Stimulated activated CD8-positive, alpha-beta memory T cell treated with anti-CD3 and anti-CD28 coated beads, Interleukin-15, amount 100 ng/mL, for 48 hours (primary cell): ENCODE measurements around the gene SHH.

Experiments used
- DNase-seq, 2 donors: peaks; one replicate each; pipeline ENCODE4 v3.0.0-alpha.2; 2020; ENCODE audit warnings: low read depth in 2 of 2

Gene SHH

DNA sequence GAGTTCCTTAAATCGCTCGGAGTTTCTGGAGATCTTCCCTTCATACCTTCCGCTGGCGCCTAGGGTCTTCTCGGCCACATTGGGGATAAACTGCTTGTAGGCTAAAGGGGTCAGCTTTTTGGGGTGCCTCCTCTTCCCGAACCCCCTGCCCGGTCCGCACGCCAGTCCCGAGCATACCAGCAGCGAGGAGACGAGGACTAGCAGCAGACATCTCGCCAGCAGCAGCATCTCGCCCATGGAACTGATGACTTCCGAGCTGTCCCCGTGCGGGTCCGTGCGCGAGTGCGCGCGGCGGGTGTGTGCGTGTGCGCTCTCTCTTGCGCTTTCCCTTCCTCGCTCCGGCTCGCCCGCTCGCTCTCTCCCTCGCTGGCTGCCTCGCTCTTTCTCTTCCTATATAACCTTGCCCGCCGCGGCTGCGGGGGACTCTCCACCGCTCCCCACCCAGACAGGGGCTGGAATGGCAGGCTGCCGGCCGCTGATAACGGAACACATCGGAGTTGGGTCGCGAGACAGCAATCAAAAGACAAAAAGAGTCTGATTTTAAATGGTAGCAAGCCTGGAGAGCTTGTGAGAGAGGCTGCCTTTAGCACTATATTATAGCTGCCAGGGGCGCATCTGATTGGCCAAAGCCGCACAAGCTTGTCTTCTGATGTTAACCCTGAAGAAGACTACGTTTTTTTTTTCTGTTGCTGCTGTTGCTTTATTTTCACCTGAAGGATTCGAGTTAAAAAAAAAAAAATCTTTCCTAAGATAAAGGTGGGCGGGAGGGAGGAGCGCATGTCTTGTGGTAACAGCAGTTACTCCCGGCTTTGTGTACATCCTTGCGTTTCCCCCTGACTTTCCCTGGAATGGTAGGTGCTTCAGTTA lies at the start of gene SHH:
Gene SHH, minus strand, starts transcription at position 569 of the 867 bp plus-strand sequence. Its CDS starts 341 bp downstream, at position 228.
- no peak for DNase-seq

DNA sequence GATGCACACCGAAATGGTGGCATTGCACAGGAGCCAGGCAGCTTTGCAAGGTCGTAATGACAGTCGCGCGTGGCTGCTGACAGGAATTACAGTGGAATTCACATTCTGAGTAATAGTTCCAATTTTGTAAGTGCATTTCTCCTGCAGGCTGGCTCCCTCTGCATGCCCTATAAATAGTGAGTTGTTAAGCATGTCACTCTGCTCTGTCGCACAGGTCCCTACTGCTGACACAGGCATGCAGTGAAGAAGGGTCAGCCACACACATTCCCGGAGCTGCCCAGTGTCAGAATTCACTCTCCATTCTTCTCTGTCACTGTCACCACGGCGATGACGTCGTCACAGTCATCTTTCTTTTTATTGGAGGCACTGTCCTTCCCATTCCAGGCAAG lies 49.2 kb upstream of the SHH start:
- no peak for DNase-seq

DNA sequence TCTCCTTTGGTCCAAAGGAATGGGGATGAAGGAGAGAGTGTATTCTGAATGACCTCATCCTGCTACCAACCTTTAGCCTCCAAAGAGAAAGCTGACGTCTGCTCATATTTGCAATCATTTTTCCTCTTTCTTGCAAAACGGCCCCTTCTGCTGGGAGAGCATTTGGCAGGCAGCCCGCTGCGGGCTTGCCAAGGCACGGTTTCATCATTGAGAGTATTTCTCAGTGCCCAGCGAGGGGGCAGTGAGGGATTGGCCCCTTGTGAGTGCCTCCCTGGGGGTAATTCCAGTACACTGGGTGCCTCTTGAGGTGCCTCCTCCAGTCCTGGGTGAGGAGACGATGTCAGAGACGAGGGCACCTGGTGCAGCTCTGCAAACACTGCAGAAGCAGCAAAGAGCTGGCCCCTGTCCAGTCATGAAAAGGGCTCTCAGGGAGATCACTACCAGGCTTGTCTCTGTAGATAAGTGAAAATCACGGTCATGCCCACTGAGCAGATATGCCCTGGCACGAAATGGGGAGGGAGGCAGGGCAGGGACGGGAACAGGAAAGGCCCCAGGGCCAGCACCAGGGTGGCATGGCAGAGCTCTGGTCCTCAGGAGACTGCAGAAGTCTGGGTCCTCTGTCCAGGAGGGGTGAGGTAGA lies 48.7 kb upstream of the SHH start:
- DNase-seq = no peak

DNA sequence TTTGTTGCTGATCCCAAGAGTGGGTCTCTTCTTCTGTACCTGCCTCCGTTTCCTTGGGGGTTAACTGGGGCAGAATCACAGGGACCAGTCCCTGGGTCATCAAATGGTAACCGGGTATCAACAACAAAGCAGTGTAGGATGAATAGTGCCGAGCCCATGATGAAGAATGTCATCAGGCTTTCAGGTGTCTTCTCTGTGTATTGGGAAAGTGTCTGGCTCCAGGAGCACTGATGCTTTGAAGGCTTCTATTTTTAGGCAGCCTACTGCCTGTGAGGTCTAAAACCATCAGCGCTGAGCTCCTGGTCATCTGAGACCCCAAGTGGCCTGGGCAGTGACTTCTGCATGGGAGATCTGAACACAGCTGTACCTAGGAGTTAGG lies 48.2 kb upstream of the SHH start:
- no peak for DNase-seq

DNA sequence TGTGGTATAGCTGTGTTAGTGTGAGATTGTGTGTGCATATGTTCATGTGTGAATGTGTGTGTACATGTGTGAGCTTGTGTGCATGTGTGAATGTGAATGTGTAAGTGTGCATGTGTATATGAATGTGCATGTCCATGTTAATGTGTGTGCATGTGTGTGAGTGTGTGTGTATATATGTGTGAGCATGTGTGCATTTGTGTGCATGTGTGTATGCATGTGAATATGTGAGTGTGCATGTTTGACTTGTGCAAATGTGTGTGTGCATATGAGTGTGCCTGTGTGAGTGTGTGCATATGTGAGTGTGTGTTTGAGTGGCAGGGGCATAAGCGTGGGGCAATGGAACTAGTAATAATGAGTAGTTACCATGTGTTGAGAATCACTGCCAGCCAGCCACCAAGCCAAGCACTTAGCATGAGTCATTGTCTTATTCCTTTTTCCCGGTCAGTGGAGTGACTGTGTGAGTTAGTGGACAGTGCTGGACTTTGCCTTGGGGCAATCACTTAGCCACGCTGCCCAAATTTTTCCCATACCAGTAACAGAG lies 46.3 kb upstream of the SHH start:
- DNase-seq = no peak

DNA sequence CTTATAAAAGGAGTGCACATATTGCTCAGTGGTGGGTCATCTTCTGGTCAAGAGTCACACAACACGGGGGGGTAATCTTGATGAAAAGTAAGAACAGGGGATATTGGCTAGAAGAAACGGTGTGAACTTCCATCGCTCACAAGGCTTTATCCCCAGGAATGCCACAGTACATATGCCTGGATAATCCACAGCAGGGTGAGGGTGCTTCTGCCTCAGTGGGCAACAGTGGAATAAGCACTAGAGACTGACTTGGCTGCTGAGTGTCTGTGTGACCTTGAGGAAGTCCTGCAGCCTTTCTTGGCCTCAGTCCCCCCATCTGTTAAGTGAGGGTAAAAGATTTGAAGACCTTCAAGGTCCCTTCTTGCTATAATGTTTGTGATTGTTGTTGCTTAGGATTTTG lies 44.9 kb upstream of the SHH start:
- DNase-seq = no peak

DNA sequence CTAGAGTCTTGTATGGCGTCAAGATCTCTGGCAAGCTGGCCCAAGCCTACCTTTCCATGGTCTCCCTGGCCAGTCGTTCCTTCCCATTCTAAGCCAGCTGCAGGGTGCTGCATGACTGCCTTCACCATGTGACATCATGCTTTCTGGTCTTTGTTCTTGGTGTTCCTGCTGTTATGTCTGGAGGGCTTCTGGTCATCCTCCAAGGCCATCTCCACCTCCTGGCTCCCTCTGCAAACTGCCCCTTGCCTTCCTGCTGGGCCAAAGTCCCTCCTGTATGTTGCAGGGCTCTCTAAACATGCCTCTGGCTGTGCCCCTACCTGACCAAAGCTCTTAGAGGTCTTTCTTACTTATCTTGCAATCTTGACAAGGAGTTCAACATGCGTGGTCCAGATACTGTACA lies 44.4 kb upstream of the SHH start:
- no peak for DNase-seq

DNA sequence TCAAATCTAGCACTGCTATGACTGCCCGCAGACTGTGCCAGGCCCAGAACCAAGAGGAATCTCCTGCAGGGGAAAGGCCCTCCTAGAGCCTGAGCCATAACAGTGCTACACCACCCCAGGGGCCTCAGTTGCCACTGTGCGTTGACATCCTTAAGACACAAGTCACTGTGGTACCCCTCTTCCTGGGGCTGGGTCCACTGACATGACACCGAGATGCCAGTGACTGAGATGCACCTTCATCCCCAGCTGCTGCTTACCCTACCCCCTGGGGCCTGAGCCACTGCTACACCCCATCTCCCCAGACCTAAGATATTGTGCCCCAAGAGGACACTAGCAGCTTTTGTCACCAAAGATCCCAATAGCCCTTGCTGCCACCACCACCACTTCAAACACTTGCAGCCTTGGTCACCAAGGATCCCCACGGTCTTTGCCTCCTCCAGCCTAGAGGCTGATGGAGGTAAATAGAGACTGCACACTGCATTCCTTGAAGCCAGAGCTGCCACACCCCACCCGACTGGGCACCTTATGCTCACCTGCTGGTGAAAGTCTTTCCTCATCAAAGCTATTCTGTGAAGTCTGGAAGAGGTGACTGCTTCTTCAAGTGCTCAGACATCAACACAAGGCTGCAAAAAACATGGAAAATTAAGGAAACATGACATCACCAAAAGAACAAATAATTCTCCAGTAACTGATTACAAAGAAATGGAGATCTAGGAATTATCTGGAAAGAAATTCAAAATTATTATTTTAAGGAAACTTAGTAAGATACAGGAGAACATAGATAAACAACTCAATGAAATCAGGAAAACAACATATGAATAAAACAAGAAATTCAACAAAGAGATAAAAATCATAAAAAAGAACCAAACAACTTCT lies 40.4 kb upstream of the SHH start:
- DNase-seq = no peak

DNA sequence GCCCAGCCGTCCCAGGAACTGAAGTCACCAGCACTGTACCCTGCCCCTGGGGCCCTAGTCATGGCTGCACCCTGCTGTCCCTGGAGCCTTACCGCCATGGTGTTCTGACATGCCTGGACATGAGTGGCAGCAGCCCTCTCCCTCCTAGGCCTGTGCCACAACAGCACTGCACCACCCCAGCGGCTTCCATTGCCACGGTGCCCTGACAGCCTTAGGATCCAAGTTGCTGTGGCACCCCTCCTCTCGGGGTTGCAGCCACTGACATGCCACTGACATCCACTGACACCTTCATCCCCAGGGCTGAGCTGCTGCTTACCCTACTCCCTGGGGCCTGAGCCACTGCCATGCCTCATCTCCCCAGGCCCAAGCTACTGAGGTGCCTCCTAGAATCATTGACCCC lies 39.6 kb upstream of the SHH start:
- DNase-seq = no peak

DNA sequence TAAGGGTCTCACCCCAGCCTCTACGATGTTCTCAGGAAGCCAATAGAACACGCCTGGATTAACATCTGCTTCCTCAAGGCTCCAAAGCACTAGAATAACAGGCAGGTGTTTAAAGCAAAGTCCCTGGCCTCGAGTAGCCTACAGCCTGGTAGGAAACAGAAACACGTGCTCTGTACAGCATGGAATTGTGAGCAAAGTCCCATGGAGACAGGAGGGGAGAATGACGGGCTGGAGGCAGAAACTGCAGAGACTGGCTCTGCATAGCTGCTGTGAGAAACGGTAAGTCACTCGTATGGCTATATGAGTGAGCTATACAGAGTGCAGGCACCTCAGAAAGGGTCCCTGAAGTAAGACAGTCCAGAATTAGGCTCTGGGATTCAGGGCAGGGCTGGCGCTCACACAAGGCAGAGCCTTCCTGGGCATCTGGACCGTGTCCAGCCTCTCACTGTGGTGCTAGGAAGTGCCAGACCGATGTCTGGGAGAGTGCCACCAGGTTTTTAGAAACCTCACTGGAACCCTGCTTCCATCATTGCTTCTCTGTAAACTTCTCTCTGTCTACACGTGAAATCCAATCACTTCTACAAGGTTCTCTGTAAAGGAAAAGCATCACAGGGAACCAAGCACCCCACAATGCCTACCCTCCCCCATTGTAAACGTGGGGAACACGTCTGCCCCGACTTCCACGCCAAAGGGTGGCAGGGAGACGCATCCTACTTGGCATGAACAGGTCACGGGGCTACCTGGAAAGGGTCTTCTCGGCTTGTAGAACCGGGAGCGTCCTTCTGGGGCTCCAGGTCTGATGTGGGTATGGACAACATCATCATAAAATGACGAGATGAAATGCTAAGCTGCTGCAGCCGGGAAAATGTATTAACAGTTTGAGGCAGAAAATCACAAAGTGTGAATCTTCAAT lies 38.8 kb upstream of the SHH start:
- no peak for DNase-seq

DNA sequence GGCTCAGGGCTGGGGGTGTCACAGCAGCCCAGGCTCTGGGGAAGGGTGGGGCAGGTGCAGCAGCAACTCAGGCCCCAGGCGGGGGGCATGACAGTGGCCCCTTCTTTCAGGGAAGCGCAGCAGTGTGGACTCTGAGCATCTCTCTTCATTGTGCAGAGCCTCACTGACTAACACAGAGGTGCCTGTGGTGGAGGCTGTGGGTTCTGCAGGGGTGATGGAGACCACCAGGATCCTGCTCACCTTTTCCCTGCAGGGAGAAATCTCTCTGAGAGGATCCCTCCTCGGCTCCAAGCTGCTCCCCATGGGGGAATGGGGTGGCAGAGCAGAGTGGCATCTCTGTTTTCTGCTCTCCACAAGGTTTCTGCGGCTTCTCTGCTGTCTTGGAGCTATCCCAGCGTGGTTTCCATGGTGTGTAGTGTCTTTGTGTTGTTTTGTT lies 37.8 kb upstream of the SHH start:
- no peak for DNase-seq

DNA sequence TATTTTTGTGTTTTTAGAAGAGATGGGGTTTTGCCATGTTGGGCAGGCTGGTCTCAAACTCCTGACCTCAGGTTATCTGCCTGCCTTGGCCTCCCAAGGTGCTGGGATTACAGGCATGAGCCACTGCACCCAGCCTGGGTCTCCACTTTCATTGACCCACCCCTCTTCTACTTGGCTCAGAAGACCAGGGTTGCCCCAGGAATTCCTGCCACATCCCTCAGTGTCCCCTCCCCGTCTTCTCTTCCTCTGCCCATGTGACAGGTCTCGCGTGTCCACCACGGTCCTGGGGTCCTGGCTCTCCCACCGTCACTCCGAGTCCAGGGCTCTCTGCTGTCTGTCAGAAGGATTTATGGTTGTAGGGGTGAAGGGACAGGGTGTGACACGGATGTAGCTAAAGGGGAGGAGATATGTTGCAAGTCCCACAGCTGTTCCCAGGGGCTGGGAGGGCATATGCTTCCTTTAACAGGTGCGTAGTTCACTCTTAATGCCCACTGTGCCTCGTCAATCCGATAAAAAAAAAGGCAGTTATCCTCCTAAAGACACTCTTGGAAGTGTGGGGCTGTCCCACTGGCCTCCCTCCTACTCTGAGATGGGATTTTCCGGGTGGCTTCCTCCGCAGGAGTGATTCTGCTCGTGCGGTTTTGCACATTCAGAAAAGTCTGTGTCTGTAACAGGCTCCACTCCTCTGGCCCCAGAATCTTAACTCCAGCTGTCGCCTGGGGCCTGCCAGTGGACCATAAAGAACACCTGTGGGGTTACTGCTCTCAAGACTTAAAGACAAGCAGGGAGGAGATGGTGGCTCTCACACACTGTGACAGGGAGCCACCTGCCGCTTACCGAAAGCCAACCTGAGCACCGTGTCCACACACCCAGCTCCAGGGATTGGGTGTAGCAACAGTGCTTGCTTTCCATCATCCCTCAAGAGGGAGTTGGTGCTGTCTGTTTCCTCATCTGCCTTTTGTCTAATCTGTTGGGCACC lies 36.7 kb upstream of the SHH start:
- no peak for DNase-seq

DNA sequence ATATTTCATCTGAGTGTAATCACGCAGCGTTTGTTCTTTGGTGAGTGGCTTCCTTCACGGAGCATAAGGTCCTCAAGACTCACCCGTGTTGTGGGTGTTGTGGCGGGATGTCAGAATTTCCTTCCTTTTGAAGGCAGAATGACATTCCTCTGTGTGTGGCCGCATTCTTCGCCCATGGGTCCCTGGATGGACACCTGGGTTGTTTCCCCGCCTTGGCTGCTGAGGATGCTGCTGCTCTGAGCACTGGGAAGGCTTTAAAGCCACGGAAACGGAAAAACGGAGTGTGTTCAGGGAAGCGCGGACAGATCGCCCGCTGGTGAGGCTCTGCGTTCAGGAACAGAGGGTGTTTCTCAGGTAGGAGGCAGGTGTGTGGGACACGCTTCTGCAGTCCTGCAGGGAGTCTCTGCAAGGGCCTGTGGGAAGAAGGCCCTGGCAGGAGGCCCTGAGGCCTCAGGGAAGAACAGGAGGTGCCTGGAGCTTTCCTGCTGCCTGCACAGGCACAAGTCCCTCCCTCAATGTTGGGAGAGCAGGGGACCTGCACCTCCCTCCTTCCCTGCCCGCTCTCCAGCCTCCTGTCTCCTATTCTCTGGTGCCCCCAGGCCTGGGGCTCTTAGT lies 35.7 kb upstream of the SHH start:
- no peak for DNase-seq

DNA sequence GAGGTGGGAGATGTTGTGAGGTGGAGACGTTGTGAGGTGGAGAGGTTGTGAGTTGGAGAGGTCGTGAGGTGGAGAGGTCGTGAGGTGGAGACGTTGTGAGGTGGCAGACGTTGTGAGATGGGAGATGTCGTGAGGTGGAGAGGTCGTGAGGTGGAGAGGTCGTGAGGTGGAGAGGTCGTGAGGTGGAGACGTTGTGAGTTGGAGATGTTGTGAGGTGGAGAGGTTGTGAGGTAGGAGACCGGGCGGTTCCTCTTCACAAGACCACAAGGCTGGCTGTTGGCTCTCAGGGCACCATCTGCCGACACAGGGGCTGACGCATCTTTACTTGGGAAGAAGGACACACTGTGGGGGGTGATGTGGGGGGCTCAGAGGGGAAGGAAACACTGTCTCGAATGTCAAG lies 34.7 kb upstream of the SHH start:
- DNase-seq = no peak

DNA sequence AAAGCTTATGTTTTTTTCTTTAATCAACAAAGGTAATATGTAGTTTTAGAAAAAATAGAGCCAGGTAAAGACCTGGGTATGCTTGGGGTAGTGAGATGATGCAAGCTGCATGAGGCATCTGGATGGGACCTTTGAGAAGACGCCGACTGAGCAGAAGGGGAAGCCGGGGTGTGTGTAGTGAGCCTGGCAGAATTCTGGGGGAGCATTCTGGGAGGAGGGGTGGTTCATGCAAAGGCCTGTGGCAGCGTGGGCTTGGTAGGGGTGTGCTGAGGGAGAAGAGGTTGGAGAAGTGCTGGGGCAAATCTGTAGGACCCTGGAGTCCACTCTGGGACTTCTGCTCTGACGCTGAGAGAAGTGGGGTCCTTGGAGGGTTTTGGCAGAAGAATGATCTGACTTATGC lies 33.9 kb upstream of the SHH start:
- DNase-seq = no peak

DNA sequence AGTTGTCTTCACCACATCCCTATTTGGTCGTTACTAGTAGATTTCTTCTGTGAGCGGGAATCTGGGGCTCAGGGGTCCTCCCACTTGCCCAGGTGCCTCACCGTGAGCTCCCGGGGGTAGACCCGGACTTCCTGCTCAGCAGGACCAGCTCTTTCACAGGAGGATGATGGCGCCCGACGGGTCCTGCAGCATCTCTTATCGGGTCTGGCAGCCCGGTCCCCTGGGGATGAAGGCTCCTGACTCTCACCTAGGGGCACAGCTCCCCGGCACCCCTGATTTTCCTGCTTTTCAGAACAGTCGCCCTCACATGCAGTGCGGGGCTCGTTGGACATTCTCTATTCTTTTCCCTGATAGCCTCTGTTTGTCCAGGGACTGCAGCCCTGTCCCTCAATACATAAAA lies 33.0 kb upstream of the SHH start:
- no peak for DNase-seq

DNA sequence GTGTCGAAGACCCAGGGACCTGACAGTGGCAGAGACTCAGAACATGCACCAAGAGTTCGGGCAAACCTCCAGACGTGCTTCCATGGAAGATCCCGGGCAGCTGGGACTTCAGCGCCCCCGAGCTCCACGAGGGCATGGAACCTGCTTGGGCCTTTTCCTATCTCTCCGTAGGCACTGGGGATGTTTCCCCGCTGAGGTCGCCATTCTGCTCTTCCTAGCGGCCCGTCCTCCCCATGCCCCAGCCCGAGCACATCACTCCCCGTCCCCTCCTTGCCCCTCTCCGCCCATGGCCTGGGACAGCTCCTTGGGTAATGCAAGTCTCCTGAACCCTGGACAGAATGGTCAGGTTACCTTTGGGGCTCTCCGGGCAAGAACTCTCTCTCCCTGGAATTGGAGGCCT lies 32.3 kb upstream of the SHH start:
- no peak for DNase-seq

DNA sequence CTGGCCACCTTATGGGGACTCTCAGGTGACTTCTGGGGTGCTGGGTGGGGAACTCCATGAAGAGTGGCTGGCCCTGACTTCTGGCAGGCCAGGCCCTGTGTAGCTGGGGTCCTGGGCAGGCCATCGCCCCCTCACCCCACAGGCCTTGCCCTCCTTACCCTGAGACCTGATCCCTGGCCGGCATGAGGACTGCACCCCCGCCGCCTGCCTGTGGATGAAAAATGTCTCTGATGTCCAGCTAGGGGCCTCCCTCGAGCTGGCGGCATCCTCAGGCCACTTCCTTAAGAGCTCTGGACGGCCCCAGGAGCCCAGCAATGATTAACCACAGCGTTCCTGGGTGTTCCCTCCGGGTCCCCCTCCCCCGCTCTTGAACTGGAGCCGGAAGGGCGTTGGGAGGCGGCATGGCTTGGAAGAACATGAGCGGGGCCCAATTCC lies 31.8 kb upstream of the SHH start:
- no peak for DNase-seq

DNA sequence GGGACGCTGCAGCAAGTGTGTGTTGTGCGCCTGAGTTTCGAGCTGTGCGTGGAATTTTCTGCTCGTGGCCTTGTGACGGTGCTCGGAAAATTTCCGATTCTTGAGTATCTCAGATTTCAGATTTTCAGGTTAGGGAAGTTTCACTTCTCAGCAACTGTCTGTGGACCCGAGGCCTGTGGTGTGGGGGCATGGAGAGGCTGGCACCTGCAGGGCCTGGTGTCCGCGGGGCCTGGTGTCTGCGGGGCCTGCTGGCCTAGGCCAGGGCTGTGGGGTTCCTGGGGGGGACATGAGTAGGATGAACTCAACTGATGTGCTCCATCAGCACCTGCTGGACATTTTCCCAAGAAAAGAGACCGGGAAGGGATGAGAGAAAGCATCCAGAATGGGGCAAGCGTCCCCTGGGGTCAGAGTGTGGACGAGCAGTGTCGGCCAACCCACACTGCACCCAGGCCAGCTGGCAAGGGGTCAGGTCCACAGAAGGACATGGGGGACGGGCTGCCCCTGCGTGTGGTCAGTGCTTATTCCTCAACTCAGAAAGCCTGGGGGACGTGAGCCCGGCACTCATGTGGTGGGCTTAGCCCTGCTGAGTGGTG lies 31.3 kb upstream of the SHH start:
- DNase-seq = no peak
